Stimulated activated CD4-positive, alpha-beta T cell treated with anti-CD3 and anti-CD28 coated beads, Interleukin-15, amount 100 ng/mL, for 1 hour (primary cell): ENCODE measurements around the gene HMOX2.

Experiments used
- DNase-seq, 2 donors: peaks; one replicate each; pipeline ENCODE4 v3.0.0-alpha.2; 2020; ENCODE audit warnings: low read depth in 1 of 2, low spot score in 1 of 2

Gene HMOX2

GRCh38 chr16:4552541-4552940 lies 76.3 kb downstream of the HMOX2 start:
- DNase-seq = no peak

GRCh38 chr16:4556112-4556511 lies 79.9 kb downstream of the HMOX2 start, which contains the start of gene C16orf96:
TSS of gene C16orf96 (plus strand) at chr16:4556340. CDS start at chr16:4556490, 150 bp downstream.
- no peak for DNase-seq

GRCh38 chr16:4556580-4556979 lies 80.4 kb downstream of the HMOX2 start:
- no peak for DNase-seq

- no peak for DNase-seq
These were observed 81.8 kb downstream of the HMOX2 start for GRCh38 chr16:4557973-4558372.
